ENCODE results near the gene SPRYD3. TPM values are rescaled to one million over a fixed set of nuclear protein-coding genes. Genes with fewer than 3 reads are reported as not detected.

The SPRYD3 gene
- total RNA-seq, 1 donor: 9.4 TPM

DNA sequence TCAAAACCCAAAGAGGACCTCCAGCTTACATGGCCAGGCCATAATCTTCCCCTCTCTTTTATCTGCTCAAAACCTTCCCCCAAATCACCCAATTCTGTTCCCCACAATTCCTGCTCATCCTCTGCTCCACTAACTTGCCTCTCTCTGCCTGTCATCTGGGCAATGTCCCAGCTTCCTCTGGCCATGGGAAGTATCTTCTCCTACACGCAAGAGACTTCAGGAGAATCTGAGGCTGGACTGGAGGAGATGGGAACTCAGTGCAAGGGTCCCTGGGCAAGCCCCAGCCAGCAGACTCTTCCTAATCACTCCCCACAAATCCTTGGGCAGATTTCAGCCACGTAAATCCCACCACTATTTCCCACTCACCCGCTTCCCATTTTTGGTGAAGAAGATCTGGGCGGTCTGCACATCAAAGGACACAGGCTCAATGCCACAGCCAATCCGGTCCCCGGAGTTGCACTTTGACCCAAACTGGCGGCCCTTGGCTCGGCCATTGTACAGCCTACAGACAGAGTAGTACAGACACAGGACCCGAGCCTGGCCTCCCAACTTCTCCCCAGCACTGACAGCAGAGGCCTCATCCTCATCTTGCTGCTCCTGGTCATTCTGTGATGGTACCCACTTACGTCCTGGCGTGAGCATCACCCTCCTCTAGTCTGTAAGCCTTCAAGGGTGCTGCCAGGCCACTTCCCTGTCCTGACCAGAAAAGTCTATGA, 4.7 kb downstream of the SPRYD3 start:
- no peaks in the 10 kb centered on the region for H3K27me3 ChIP-seq (ENCODE audit: insufficient read depth, low read length)
- no peaks in the 10 kb centered on the region for H3K9me3 ChIP-seq (ENCODE audit: low read depth, low read length)
- H3K4me1 ChIP-seq (ENCODE audit: insufficient read depth, low read length): peaks cover 41% of the 10 kb centered on the region
- H3K4me3 ChIP-seq (ENCODE audit: low read length): no peak overlapping the region

DNA sequence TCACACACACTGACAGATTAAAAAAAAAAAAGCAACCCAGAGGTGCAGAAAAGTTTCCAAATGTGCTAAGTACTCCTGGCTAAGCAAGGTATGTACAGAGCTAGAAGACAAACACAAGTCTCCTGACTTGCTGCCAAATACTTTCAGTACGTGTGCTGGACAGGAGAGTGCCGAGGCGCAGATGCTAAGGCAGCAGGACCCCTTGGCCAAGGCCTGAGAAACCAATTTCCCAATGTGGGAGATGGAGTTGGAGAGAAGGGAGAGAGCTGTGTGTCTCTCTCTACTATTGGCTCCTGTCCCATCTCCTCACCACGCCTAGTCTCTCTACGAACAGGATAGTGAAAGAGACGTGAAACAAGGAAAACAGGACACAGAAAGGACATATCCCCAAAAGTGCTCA, 5.3 kb downstream of the SPRYD3 start:
- Histone ChIP-seq H3K4me3 (ENCODE audit: low read length) (no peak overlapping the region), H3K27me3 (ENCODE audit: insufficient read depth, low read length) (no peaks in the 10 kb centered on the region), H3K4me1 (ENCODE audit: insufficient read depth, low read length) (peaks cover 41% of the 10 kb centered on the region), H3K9me3 (ENCODE audit: low read depth, low read length) (no peaks in the 10 kb centered on the region)

DNA sequence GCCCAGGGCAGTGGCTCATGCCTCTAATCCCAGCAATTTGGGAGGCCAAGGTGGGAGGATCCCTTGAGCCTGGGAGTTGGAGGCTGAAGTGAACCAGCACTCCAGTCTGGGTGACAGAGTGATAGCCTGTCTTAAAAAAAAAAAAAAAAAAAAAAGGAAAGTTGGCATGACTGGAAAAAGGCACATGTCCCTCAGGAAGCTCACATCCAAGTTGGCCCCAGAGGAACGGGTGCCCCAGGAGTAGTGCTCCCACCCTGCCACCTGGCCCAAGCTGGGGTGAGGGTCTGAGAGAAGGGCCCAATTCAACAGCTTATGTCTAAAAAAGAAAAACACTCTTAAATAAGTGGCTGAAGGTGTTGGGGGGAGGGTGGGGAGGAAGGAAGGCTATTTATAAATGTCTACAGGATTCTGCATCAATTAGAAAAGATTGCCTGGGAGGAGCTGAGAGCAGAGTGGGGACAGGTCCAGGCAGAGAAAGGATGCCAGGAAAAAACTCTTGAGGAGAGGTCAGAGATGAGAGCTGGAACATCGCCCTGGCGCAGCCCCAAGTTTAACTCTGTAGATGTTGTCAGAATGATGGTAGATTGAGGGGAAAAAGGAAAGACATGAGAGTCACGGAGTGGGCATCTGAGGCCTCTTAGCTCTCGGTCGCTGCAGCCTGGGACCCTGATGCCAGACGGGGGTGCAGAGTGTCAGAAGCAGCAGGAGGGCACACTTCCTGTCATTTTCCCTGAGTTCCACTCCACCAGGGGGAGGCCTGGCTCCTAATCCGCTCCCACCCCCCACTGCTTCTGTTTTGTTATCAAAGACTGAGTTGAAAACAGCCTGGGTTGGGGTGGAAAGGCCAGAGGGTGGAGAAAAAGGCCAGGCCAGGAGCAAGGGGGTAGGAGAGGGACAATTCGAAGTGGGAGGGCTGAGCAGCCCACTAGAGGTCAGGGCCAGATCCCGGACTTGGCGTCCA, 7.3 kb downstream of the SPRYD3 start:
- Histone ChIP-seq H3K4me3 (ENCODE audit: low read length) (no peak overlapping the region), H3K4me1 (ENCODE audit: insufficient read depth, low read length) (peaks cover 25% of the 10 kb centered on the region), H3K27me3 (ENCODE audit: insufficient read depth, low read length) (no peaks in the 10 kb centered on the region), H3K9me3 (ENCODE audit: low read depth, low read length) (no peaks in the 10 kb centered on the region)

DNA sequence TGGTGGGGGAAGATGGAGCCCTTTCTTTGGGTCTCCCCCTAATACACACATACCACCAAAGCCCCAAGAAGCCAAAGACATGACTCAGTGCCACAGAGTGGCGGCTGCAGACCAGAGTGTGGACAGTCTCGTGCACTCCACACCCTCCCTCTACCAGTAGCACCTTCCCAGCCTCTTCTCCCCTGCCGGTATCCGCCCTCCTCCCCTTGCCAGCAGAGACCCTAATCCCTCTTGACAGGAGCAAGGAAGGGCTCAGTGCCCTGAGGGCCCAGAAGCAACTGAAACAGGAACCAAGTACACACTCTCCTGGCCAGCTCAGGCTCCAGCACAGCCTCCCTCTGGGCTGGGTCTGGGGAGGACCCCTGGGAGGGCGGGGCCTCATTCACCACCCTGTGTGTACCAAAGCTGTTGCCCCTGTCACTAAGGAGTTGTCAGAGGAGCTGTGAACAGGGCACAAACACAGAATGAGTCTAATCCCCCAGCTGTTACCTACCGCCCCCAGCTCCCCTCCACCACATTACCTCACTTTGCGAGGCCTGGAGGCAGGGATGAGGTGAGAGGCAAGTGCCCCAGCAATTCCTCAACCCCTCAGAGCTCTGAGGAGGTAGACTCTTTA, 8.2 kb downstream of the SPRYD3 start:
- Histone ChIP-seq H3K4me3 (ENCODE audit: low read length) (no peak overlapping the region), H3K9me3 (ENCODE audit: low read depth, low read length) (no peaks in the 10 kb centered on the region), H3K4me1 (ENCODE audit: insufficient read depth, low read length) (peaks cover 25% of the 10 kb centered on the region), H3K27me3 (ENCODE audit: insufficient read depth, low read length) (no peaks in the 10 kb centered on the region)

DNA sequence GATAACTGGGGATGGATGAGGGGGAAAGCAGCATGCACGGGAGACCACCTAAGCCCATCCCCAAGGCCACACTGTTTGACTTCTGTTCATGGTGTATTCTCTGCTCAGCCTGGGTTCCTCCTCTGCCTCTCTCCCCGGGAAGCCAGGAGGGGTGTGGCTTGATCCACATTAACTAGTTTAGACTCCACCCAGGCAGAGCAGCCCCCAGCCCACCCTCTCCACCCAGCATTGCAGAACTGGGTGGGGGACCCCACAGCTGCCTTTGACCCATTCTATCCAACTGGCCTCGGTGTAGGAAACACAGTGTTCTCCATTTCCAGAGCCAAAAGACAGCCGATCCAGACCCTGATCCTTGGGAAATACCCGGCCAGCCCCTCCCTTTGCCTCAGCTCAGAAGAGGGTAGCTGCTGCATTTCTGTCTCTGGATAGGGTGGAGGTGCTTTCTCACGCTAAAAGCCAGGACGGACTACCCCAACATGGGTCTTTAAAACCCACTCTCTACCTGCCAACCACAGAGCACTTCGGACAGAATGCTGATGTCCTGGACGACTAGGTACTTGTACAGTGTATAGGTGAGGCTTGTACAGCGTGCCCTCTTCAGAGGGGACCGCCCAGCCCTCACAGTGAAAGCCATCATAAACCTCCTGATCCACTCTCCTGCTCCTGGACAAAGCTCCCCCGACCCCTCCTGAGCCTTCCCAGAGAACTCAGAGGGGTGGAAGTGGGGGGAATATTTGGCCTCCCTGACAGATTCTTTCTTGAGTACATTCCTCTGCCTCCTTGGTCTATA, 9.4 kb downstream of the SPRYD3 start:
- H3K27me3 ChIP-seq (ENCODE audit: insufficient read depth, low read length): no peaks in the 10 kb centered on the region
- peaks cover 25% of the 10 kb centered on the region for H3K4me1 ChIP-seq (ENCODE audit: insufficient read depth, low read length)
- no peak overlapping the region for H3K4me3 ChIP-seq (ENCODE audit: low read length)
- no peaks in the 10 kb centered on the region for H3K9me3 ChIP-seq (ENCODE audit: low read depth, low read length)

DNA sequence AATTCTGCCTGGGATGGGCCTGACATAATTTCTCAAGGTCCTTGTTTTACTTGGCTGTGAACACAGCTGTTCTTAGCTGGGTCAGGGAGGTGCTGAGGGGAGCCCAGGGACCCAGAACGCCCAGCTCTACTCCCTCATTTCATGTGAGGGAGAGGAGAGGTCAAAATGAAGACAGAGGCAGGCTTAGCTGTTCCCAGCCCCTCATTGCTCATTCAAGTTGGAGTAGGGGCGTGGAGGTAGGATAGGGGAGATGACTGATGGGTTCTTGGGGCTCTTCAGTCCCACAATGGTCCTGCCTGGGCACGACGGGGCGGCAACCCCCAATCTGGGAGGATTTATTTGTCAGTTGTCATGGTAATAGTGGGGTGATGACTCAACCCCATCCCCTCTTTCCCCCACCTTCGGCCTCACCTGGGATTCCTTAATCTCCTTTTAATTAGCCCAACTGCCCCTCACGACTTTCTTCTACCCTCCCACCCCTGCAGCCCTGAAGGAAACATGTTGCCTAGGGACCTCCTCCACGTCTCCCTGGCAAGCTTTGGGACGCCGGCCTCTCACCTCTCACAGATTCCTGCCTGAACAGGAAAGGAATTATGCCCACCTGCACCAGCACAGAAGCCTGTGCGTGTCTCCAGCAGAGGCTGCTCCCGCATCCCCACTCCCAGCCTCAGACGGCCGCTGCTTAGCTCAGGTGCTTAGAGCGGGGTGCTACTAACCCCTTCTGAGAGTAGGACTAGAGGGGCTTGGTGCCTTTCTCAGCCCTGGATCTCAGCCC, 10.2 kb downstream of the SPRYD3 start:
- peaks cover 24% of the 10 kb centered on the region for H3K4me1 ChIP-seq (ENCODE audit: insufficient read depth, low read length)
- H3K27me3 ChIP-seq (ENCODE audit: insufficient read depth, low read length): no peaks in the 10 kb centered on the region
- H3K4me3 ChIP-seq (ENCODE audit: low read length): no peak overlapping the region
- no peaks in the 10 kb centered on the region for H3K9me3 ChIP-seq (ENCODE audit: low read depth, low read length)

DNA sequence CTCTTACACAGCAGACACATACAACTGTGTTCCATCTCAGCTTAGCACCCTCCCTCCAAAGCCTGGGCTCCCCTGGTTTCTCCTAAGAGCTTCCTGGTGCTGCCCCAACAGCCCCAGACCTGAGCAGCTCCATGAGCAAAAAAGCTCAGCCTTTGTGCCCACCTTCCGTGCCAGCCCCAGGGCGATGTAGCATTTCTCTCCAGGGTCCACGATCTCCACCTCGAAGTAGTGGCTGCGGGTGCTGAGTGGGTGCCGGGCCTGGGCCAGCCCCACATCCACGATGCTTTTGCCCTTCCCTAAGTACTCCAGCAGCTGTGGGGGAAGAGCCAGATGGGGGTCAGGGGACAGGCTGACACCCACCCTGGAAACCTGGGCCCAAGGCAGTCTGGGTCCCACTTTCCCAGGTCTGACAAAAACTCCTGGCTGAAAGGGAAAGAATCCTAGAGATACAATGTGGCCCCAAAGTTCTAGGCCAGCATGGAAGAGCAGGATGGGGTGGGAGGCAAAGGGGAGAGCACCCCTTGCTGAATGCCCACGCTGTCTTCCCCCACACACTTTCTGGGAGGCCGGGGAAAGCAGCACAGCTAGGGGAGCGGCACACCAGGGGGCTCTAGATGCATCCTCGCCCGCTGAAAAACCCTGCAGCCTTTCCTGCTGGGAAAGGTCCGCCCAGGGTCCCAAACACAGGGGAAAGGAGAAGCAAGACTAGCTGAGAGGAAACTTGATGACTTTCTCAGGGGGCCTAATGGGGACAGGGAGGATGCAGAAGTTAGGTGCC, 11.0 kb downstream of the SPRYD3 start:
- H3K27me3 ChIP-seq (ENCODE audit: insufficient read depth, low read length): no peaks in the 10 kb centered on the region
- peaks cover 17% of the 10 kb centered on the region for H3K4me1 ChIP-seq (ENCODE audit: insufficient read depth, low read length)
- H3K9me3 ChIP-seq (ENCODE audit: low read depth, low read length): no peaks in the 10 kb centered on the region
- no peak overlapping the region for H3K4me3 ChIP-seq (ENCODE audit: low read length)

DNA sequence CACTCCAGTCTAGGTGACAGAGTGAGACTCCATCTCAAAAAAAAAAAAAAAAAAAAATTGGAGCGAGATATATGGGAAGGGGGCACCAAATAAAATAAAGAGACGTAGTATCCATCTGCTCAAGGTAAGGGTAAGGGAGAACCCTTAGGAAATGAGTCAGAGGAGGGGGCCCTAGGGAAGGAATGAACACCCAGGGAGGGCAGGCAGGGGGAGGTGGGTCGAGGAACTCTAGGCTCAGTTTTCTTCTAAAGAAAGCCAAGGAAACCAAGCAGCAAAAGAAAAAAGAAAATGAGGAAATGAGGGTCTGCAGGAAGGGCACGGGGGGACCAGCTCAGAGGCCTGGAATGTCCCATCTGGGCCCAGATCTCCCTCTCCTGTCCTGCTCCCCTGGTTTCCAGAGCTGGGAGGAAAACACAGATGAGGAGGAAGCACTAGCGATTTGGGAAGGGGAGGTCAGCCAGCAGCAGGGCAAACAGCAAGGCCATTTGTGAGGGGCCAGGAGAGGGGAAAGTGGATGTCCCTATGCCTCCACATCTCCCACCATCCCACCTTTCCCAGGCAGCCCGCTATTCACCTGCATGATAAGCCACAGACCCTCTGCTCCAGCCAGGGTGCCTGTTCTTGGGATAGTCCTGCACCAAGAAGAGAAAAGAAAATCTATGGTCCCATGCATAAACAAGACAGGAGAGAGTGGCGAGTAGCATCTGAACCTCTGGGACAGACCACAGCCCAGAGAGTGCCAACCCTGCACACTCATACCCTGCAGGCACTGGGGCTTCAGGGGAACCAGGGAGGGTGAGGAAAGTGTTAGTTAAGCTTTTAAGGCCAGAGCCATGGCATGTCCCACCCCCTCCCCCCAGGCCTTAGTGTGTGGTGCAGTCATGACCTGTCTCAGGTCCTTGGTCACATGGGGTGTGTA, 11.9 kb downstream of the SPRYD3 start:
- Histone ChIP-seq H3K9me3 (ENCODE audit: low read depth, low read length) (no peaks in the 10 kb centered on the region), H3K4me3 (ENCODE audit: low read length) (no peak overlapping the region), H3K27me3 (ENCODE audit: insufficient read depth, low read length) (no peaks in the 10 kb centered on the region), H3K4me1 (ENCODE audit: insufficient read depth, low read length) (peaks cover 9% of the 10 kb centered on the region)

DNA sequence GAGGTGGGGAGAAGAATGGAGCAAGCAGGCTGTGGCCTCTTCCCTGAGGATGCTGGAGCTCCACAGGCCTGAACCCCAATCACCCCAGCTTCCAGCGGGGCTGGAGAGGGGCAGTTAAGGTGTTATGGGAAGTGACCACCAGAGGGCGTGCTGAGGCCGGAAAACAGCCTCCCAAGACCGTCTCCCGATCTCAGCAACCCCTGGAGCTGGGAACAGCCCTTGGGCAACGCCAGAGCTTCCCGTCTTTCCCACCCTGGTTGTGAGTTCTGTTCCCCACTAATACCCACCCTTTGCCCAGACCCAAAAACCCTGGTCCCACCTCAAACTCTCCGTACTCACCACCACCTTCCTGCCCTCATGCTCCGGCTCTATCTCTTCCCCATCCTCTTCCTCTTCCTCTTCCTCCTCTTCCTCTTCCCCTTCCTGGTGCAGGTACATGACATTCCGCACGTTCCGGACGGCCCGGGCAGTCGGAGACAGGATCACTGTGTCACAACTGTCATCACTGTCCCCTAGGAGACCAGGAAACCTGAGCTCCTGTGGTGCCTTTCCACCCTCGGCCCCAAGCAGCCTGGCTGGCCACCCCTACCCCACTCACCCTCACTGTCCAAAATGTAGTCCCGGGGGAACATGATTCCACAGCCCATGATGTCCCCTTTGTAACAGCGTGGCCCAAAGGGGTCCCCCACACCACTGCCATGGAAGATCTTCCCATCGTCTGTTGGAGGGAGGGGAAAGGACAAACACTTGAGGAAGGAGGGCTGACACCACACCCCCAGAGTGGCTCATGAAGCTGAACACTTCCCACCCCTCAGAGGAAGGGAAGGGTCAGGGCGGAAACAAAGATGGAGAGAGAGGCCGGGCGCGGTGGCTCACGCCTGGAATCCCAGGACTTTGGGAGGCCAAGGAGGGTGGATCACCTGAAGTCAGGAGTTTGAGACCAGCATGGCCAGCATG, 12.9 kb downstream of the SPRYD3 start:
- Histone ChIP-seq H3K27me3 (ENCODE audit: insufficient read depth, low read length) (no peaks in the 10 kb centered on the region), H3K4me1 (ENCODE audit: insufficient read depth, low read length) (peaks cover 1% of the 10 kb centered on the region), H3K9me3 (ENCODE audit: low read depth, low read length) (no peaks in the 10 kb centered on the region), H3K4me3 (ENCODE audit: low read length) (no peak overlapping the region)

DNA sequence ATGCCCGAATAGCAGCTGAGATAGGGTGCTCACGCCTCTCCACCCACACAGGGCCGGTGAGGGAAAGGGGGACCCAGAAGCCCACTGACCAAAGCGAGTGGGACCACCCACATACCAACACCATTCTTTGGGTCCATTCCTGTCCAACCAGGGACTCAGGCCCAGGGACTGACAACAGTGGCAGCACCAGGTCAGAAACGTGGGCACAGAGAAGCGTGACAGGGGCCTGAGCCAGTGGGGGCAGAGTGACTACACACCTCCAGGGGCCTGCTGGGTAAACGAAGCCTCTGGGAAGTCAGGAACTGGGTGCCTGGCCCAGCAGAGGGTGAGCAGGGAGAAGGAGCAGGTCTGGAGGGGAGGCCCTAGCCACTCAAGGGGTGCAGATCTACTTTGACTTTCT, 13.7 kb downstream of the SPRYD3 start:
- no peaks in the 10 kb centered on the region for H3K4me1 ChIP-seq (ENCODE audit: insufficient read depth, low read length)
- H3K4me3 ChIP-seq (ENCODE audit: low read length): no peak overlapping the region
- no peaks in the 10 kb centered on the region for H3K9me3 ChIP-seq (ENCODE audit: low read depth, low read length)

DNA sequence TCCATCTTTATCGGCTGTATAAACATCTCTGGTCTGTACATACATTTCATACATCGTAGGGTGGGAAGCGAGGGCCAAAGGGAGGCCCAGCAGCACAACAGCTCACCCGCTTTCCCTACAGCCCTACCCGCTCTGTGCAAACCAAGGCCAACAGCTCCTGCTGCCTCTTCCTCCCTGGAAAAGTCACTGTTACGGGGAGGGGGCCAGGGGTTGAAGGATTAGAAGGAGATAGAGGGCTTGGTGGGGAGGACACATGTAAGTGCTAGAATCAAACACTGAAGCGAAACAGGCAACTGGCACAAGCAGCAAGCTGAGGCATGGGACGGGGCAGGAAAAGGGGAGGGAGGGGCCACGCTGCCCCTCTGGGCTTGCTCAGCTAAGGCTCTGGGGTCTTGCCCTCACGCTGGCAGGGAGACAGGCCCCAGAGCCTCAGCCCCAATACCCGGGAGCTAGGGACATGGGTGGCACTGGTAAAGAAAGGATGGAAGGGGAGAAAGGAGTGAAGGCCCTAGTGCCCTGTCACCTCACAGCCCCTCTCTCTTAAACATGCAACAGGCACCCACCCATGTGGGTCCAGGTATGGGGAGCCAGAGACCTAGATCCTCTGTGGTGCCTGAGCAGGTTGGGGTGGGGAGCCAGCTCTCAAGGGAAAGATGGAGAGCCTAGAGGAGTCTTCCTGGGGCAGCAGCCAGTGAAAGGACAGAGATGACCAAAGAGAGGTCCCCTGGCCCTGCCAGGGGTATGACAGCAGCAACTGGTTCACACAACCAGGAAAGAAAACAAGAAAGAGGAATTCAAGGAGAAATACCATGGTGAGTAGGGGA, 14.4 kb downstream of the SPRYD3 start:
- Histone ChIP-seq H3K9me3 (ENCODE audit: low read depth, low read length) (no peaks in the 10 kb centered on the region), H3K27me3 (ENCODE audit: insufficient read depth, low read length) (no peaks in the 10 kb centered on the region), H3K4me3 (ENCODE audit: low read length) (no peak overlapping the region), H3K4me1 (ENCODE audit: insufficient read depth, low read length) (no peaks in the 10 kb centered on the region)

More for the DNA sequence above, 13.7 kb downstream of the SPRYD3 start:
- H3K27me3 ChIP-seq (ENCODE audit: insufficient read depth, low read length): no peaks in the 10 kb centered on the region

All from mononuclear cell (primary cell).